ENCODE measurements around the gene NIPBL.

The NIPBL gene

DNA sequence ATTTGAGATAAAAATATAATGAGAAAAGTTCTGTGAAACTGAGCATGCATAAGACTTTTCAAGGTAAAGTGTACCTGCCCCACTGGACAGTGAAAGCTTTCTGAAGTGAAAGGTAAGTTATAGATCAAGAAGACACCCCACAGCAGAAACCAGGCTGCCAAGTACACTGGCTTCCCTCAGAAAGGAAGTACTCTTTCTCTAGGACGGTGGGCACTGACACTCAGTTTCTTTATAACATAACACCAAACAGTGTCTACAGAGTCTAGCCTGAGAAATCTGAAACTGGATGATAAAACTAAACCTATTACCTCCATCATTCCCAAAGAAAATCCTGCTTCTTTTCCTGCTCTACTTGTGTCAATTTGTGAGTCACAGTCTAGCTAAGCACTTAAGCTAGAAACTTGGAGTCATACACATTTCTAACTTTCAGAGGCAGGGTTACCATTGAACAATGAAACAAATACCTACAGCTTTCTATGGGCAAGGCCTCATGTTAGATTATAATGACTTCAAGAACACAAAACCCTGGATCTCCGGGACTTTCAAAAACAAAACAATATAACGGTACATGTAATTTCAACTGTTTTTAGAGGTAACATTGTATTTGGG, 235.9 kb downstream of the NIPBL start:
- TF ChIP-seq RAD21 (IDR thresholded peaks at IDR 0.05; ENCODE audit: low read depth): no peak
- no peak for TF ChIP-seq TEAD4 (IDR thresholded peaks at IDR 0.05)
- no peak for TF ChIP-seq EGR1 (IDR thresholded peaks at IDR 0.05)
- TF ChIP-seq, protein P1, sequence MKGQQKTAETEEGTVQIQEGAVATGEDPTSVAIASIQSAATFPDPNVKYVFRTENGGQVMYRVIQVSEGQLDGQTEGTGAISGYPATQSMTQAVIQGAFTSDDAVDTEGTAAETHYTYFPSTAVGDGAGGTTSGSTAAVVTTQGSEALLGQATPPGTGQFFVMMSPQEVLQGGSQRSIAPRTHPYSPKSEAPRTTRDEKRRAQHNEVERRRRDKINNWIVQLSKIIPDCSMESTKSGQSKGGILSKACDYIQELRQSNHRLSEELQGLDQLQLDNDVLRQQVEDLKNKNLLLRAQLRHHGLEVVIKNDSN (IDR thresholded peaks at IDR 0.05): no peak
- no peak for TF ChIP-seq CEBPB (IDR thresholded peaks at IDR 0.05)
- no peak for TF ChIP-seq EP300 (IDR thresholded peaks at IDR 0.05; ENCODE audit: borderline replicate concordance)
- TF ChIP-seq ZBTB7A (IDR thresholded peaks at IDR 0.05; ENCODE audit: low read depth): no peak
- TF ChIP-seq, protein P2, sequence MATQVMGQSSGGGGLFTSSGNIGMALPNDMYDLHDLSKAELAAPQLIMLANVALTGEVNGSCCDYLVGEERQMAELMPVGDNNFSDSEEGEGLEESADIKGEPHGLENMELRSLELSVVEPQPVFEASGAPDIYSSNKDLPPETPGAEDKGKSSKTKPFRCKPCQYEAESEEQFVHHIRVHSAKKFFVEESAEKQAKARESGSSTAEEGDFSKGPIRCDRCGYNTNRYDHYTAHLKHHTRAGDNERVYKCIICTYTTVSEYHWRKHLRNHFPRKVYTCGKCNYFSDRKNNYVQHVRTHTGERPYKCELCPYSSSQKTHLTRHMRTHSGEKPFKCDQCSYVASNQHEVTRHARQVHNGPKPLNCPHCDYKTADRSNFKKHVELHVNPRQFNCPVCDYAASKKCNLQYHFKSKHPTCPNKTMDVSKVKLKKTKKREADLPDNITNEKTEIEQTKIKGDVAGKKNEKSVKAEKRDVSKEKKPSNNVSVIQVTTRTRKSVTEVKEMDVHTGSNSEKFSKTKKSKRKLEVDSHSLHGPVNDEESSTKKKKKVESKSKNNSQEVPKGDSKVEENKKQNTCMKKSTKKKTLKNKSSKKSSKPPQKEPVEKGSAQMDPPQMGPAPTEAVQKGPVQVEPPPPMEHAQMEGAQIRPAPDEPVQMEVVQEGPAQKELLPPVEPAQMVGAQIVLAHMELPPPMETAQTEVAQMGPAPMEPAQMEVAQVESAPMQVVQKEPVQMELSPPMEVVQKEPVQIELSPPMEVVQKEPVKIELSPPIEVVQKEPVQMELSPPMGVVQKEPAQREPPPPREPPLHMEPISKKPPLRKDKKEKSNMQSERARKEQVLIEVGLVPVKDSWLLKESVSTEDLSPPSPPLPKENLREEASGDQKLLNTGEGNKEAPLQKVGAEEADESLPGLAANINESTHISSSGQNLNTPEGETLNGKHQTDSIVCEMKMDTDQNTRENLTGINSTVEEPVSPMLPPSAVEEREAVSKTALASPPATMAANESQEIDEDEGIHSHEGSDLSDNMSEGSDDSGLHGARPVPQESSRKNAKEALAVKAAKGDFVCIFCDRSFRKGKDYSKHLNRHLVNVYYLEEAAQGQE (IDR thresholded peaks at IDR 0.05; ENCODE audit: low read depth): no peak
- TF ChIP-seq TAF1 (IDR thresholded peaks at IDR 0.05; ENCODE audit: low read depth): no peak
- no peak for TF ChIP-seq YY1 (IDR thresholded peaks at IDR 0.05; ENCODE audit: low read depth)
- TF ChIP-seq NFIC (IDR thresholded peaks at IDR 0.05): no peak
